Activated gamma-delta T cell treated with anti-CD3 and anti-CD28 coated beads, Interleukin-2, amount 50 U/mL, for 16 hours (primary cell): ENCODE measurements around the gene OLFML2A.

Experiments
- DNase-seq: peaks from one replicate; pipeline ENCODE4 v3.0.0-alpha.2; 2020; ENCODE audit warnings: low read depth

OLFML2A gene

DNA sequence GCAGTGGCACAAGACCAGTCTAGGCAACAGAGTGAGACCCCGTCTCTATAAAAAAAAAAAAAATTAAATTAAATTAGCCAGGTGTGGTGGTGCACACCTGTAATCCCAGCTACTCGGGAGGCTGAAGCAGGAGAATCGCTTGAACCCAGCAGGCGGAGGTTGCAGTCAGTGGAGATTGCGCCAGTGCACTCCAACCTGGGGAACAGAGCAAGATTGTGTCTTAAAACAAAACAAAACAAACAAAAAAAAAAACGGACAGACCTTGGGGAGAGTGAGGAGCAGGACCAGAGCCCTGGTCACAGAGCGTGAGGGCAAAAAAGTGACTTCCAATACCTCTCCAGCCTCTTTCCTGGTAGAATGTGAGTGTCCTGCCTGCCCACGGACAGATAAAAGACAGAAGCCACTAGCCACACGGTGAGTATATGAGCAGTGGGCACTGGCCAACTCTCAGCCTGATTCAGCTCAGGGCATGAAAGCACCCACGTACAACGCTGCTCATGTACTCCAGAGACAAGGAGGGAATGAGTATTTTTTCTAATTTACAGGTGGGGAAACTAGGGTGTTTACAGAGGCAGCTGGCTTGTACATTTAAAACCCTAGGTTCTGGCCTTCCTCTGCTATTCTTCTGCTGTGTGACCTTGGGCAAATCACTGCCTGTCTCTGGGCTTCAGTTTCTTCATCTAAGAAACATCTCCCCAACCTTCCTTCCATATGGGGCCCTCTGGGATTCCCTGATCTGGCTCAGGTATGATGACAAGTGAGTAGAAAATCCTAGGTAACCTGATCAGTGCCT, 1.8 kb downstream of the OLFML2A start:
- no peak for DNase-seq

DNA sequence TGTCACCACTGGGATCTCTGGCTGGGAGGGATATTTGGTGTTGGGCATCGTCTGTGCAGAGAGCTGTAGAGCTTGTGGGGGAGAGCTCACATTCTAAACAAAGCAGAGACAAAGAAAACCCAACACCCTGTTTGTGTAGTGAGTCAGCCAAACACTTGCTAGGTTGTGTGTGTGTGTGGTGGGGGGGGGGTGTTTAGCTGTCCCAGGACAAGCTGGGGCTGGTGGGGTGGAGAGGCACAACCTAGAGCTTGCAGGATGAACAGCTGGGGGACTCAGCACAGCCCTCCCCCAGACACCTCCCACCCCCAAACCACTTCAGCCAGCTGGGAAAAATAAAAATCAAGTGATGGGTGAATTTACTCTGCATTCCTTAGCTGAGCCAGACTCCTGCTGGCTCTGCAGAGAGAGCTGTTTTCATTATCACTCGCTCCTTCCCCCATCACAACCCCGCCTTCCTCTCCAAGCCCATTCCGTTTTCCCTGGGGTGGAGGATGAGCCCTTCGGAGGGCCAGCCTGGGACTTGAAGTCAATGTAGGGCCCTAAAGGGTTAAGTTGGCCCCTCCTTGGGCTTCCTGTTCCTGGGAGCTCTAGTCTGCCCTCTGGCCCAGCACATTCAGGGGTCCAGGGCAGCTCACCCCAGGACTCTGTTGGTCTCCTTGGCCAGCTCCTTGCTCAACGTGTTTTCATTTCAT, 2.6 kb downstream of the OLFML2A start:
- no peak for DNase-seq

DNA sequence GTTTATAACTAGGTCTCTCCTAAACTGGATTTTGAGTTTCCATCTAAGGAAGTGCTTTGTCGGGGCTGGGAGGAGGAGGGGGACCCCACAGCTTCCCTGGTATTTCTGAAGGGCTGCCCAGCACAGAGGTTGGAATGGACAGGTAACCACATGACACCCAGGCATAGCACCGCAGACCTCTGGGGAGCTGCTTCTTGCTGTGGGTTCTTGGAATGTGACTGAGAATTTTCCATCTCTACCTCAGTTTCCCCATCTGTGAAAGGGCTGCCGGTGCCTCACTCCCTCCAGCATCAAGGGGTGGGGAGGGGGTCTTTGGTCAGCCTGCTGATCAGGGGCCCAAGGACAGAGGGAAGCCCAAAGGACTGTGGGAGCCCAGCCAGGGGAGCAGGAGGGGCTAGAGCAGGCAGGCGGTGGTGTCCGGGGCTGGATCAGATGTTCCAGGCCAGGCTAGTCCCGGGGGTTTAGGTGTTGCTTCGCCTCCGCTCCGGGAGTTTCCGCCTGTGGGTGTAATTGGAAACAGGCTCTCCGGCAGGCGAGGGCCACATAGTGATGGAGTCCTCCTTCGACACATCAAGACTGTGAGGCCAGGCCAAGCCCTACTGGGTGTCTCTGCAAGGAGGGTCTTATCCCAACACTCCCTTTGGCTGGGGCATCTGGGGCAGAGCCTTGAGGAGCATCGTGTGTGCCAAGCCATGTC, 3.3 kb downstream of the OLFML2A start:
- DNase-seq, result no peak

DNA sequence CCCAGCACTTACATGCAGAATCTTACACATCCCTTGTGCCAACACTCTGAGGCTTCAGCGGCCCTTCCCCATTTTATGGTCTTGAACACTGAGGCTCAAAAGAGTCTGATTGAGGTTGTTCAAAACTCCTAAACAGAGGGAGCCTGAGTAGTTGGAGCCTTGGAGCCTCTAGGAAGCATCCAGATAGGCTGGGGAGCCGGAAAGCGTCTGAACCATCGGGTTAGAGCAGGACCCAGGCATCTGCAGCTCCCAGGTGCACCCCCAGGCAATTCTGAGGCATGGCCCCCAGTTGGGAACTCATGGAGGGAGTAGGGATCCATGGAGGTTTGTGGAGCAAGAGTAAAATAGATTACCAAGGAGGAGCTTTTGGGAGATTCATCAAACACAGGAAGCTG, 3.8 kb downstream of the OLFML2A start:
- no peak for DNase-seq

DNA sequence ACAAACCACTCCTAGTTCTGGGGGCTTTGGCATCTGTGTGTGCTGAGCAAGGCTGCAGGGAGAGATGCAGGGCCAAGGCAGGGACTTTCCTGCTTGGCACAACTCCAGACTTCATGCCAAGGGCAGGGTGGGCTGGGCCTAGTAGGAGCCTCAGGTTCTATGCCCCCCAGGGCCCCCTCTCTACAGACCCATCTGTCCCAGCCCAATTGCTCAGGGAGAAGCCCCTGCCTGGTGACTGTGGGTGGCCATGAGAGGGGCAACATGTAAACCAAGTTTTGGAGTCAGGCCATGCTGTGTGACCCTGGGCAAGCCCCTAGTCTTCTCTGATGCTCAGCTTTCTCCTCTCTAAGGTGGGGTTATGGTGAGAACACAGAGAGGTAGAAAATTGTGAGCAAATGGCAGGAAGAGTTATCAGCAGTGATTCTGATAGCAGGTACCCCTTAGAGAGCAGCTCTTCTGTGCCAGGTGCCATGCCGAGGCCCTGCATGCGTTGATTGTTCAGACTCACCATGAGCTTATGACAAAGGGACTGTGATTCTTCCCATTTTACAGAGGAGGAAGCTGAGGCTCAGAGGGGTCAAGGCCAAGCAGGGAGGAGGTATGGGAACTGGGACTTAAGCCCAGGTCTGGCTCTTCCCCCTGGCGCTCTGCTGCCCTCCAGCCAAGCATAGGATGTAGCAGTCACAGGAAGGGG, 5.2 kb downstream of the OLFML2A start:
- no peak for DNase-seq

DNA sequence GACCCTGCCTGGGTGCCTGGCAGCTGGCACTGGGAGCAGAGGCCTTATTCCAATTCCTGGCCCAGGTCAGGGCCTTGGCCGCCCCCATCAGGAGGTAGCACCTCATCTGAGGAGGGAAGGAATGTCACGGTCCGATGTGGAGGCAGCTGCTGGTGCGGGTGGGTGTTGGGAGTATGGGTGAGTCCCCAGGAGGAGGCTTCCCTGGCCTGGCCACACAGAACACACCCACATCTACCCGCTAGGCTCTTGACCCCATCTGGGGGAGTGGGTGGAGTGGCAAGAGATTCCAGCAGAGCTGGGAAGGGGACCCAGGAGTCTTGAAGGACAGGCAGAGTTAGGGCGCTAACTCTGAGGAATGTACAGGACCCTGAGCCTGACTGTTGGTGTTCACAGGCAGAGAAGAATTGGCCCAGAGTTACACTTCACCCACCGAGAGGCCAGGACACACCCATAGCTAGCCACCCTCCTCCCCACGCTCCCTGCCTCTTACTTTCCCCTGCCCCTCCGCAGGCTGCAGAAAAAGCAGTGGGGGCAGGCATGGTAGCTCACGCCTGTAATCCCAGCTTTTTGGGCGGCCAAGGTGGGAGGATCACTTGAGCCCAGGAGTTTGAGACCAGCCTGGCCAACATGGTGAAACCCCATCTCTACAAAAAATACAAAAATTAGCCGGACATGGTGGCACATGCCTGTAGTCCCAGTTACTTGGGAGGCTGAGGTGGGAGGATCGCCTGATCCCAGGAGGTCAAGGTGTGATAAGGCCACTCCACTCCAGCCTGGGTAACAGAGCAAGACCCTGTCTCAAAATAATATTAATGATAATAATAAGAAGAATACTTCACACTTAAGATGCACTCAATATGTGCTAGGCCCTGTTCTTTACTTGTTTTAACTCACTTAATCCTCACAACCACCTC, 6.0 kb downstream of the OLFML2A start:
- no peak for DNase-seq

DNA sequence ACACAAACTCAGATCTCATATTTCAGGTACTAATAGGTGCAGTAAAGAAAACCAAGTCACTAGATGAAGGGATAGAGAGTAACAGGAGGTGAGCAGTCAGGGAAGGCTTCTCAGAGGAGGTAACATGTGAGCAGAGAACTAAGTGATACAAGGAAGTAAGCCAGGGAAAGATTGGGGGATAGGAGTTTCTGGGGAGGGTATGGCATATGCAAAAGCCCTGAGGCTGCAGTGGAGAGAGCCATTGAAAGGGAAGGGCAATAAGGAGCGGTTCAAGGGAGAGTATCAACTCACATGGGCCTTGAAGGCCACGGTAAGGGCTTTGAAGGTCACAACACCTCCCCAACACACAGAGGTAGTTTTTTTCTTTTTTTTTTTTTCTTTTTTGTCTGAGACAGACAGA, 6.9 kb downstream of the OLFML2A start:
- no peak for DNase-seq

DNA sequence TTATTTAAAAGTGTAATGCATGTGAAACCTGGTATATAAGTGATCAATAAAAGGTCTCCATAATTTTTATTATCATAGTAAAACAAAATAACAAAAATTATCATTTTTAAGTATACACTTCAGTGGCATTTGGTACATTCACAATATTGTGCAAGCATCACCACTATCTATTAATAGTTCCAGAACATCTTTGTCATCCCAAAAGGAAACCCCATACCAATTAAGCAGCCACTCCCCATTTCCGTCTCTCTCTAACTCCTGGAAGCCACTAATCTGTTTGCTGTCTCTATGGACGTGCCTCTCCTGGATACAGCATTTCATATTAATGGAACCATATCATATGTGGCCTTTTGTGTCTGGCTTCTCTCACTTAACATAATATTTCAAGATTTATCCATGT, 7.6 kb downstream of the OLFML2A start:
- no peak for DNase-seq

DNA sequence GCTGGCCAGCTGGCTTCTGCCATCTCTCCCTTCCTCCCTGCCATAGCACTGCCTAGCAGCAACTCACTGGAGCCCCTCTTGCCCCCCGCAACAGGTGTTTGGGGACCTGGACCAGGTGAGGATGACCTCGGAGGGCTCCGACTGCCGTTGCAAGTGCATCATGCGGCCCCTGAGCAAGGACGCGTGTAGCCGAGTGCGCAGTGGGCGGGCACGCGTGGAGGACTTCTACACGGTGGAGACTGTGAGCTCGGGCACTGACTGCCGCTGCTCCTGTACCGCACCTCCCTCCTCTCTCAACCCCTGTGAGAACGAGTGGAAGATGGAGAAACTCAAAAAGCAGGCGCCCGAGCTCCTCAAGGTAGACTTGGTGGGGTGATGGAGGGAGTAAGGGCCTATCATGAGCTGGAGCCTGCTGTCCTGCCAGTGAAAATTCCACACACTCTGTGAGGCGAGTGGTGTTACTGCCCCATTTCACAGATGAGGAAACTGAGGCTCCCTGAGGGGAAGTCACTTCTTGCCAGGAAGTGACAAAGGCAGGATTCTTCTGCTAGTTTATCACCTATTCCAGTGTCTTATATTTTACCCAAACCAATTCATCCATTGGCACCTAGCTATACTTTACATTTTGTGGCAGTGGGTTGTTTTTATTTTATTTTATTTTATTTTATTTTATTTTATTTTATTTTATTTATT, 10.1 kb downstream of the OLFML2A start:
- no peak for DNase-seq

DNA sequence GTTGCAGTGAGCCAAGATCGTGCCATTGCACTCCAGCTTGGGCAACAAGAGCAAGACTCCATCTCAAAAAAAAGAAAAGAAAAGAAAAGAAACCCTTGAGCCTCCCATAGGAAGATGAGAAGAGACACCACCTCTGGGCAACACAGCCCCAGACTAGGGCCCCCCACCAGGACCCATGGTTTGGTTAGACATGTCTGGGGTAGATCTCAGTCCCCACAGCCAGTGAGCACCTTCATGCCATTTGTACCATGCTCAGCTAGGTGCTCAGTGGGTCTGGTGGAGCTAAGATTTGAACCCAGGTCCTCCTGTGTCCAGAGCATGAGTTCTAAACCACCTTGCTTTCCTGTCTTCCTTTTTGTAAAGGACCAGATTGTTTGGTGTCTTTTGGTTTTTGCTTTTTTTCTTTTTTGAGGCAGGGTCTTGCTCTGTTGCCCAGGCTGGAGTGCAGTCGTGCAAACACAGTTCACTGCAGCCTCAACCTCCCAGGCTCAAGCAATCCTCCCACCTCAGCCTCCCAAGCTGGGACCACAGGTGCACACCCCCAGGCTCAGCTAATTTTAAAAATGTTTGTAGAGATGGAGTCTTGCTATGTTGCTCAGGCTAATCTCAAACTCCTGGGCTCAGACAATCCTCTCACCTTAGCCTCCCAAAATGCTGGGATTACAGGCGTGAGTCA, 11.7 kb downstream of the OLFML2A start:
- no peak for DNase-seq

DNA sequence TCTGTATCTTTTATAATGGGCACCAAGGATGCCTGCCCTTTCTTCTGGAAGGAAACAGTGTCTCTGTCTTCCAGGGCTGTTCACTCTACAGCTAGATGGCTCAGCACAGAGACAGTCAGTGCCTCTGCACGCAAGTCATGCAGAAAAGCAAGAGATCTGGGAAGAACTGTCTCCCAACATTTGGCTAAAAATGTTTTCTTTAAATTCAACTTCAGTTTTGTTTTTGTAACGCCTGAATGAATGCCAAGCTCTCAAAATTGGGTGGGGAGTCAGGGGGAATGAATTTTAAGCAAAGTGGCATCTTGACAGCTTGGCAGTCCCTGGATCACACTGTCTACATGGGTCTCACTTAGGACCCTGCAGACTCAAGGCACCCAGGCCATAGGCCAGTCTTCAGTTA, 12.6 kb downstream of the OLFML2A start:
- no peak for DNase-seq

DNA sequence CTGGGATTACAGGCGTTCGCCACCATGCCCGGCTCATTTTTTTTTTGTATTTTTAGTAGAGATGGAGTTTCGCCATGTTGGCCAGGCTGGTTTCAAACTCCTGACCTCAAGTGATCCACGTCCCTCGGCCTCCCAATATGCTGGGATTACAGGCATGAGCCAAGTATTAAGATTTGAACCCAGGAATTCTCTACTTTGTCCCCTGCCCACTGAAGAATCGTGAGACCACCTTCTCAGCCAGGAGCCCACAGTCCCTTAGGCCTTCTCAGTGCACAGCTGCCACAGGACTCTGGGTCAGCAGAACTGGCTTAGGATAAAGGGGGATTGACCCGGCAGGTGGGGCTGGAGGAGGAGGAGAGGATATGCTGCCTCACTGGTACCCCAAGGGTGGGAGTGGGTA, 13.4 kb downstream of the OLFML2A start:
- DNase-seq, result no peak

DNA sequence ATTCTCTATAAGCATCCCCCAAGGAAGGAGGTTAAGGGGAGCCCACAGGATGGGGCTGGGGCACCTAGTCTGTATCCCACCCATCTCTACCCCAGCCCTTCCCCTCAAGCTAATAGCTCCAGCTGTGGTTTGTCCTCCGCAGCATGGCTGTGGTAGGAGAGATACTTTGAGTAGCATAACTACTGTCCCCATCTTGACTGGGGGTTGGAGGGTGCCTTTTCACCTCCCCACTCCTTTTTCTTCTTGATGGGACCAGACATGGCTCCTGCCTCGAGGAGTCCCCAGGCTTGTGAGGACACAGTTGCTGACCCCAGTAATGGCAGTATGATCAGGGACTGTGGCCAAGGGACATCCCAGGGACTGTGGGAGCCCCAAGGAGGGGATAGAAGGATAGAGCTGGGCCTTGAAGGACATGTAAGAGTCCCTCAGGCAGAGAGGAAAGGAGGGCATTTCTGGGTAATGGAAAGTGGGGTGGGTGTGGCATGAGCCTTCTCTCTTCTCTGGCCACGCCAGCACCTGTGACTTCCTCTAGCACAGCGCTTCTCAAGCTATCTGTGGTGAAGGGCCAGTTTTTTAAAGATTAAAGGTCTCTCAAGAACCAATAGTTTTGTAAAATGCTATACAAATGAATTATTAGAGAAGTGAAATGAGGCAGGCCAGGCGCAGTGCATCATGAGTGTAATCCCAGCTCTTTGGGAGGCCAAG, 14.0 kb downstream of the OLFML2A start:
- DNase-seq, result no peak

DNA sequence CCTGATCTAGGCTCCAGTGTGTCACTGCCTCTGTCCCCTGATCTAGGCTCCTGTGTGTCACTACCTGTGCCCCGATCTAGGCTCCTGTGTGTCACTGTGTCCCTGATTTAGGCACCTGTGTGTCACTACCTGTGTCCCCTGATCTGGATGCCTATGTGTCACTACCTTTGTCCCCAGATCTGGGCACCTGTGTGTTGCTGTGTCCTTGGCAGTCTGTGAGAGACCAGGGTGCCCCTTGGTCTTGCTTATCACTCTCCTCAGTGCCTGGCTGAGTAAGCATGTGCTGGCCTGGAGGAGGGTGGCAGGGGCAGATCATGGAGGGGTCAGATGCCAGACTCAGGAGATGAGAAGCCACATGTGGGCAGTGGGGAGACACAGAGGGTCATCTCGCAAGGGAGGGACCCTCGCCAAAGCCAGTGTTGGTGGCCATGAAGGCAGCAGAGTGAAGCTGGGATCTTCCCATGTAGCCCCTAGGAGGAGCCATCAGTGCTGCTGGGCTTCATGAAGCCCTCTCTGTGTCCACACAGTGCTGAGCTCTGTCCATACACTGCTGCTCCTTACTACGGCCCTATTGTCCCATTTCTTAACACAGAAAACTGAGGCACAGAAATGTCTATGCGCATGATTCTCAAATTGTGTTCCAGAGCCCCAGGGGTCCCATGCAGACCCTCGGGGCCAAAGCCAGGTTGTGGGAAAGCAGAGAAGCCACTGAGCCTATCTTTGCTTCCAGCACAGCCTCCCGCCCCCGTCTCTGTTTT, 15.5 kb downstream of the OLFML2A start:
- DNase-seq, result no peak

DNA sequence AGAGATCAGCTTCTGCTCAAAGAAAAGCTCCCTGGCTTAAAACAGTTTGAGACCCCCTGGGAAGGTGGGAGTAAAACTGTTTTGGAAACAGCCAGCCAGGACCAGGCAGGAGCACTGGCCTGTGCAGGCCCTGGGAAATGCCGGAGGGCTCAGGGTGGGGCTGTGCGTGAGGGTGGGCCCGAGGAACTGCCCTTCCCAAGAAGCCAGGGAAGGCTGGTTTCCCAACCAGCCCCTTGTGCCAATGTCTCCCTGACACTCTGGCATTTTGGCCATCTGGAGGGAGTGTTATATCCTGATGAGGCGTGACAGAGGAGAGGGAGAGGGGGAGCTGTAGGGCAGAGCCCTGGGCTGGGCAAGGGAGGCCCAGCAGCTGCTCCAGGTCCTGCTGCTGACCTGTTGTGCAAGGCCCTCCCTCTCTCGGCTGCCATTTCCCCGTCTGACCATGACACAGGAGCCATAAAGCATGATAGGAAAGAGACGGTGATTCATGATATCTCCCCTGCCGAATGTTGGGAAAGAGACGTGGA, 16.1 kb downstream of the OLFML2A start:
- DNase-seq, result no peak

DNA sequence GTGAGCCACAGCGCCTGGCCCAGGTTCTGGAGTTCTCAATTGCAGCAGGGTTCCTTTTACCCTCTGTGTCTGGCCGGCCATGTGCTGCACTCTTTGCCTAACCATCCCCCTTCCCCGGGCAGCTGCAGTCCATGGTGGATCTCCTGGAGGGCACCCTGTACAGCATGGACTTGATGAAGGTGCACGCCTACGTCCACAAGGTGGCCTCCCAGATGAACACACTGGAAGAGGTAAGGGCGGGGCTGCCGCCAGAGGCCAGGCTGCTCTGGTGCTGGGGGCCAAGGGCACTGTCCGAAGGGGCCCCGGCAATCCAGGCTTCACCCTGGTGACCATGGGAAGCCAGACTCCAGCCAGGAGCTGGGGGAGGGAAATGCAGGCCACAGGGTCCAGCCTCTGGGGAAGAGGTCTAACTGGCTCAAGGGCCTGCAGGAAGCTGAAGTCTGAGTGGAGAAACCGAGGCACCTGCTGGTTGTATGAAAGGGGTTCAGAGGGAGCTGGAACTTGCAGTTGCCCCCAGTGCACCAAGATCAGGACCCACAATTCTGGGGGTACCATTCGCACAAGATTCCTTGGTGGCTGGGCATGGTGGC, 18.1 kb downstream of the OLFML2A start:
- no peak for DNase-seq

DNA sequence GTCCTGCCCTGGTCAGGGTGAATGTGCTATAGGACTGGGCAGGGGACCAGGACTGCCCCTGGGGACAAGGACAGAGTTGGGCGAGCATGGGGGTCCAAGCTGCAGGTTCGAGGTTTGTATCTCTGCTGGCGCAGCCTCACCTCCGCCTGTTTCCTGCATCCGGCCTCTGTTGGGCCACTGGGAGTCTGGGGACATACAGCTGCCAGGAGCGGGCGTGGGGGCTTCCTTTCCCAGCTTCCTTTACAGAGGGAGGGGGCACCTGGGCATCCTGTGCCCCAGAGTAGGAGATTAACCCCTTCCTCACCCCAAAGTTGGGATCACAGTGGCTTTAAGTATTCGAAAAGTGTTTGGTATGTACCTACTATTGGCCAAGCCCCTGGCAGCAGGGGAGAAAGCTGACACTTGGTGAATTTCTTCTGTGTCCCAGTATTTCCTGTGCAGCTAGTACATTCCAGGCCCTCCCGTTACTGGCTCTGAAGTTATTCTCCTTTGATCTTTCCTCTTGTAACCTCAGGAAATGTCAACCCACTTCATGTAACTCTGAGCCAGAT, 19.0 kb downstream of the OLFML2A start:
- DNase-seq, result no peak
